Measurements from ENCODE around the gene AKR1B1. TPM values are rescaled to one million over a fixed set of nuclear protein-coding genes. Genes with fewer than 3 reads are reported as not detected.

The AKR1B1 gene
- total and polyA plus RNA-seq, 2 of the 4 experiments (the other 2 are of a cell fraction): 90.9 to 201 TPM

GRCh38 chr7:134400859-134401258 is 58.0 kb downstream of the AKR1B1 start:
- ATAC-seq (ENCODE audit: low read depth) (no peak), DNase-seq (no peak)
- Histone ChIP-seq H2BK15ac (ENCODE audit: low read depth, low read length) (no peak overlapping the region), H3K23ac (ENCODE audit: low read depth, low read length) (no peak overlapping the region), H3K9ac (ENCODE audit: low read depth, low read length) (no peak overlapping the region), H3K14ac (replicated peaks; ENCODE audit: low read depth, low read length) (no peak overlapping the region), H3K18ac (ENCODE audit: low read depth, low read length) (no peak overlapping the region), H2BK20ac (ENCODE audit: low read depth, low read length) (no peak overlapping the region), H3K36me3 (ENCODE audit: control insufficient read depth, insufficient read depth, low read length) (no peaks in the 10 kb centered on the region), H3K9me3 (ENCODE audit: control insufficient read depth, insufficient read depth, low read length) (no peaks in the 10 kb centered on the region), H3K9me1 (ENCODE audit: insufficient read depth, low read length) (no peaks in the 10 kb centered on the region), H3K4me2 (ENCODE audit: low read depth, low read length) (no peak overlapping the region), H3K79me1 (ENCODE audit: low read depth in 1 of 2, low read length in 2 of 2) (no peaks in the 10 kb centered on the region), H3K27ac (ENCODE audit: insufficient read depth, low read length) (no peak overlapping the region), H4K5ac (ENCODE audit: low read depth, low read length) (no peak overlapping the region), H3K4me1 (ENCODE audit: control insufficient read depth, insufficient read depth, low read length) (no peaks in the 10 kb centered on the region), H4K91ac (ENCODE audit: insufficient read depth, low read depth, low read length) (no peak overlapping the region), H4K20me1 (ENCODE audit: insufficient read depth, low read length) (no peaks in the 10 kb centered on the region), H4K8ac (ENCODE audit: low read depth in 2 of 2, low read length in 2 of 2) (no peak overlapping the region), H3K4ac (ENCODE audit: low read depth, low read length) (no peak overlapping the region), H2AK9ac (replicated peaks; ENCODE audit: low read depth, low read length, poor library complexity) (no peak overlapping the region), H3K27me3 (ENCODE audit: control insufficient read depth, insufficient read depth, low read length) (peaks cover 8% of the 10 kb centered on the region), H3K4me3 (ENCODE audit: insufficient read depth, low read depth, low read length) (no peak overlapping the region), H2BK120ac (ENCODE audit: low read depth, low read length) (no peak overlapping the region), H2AK5ac (ENCODE audit: low read depth, low read length) (no peak overlapping the region), H3K56ac (ENCODE audit: extremely low read depth, insufficient read depth, low read length) (no peak overlapping the region), H2BK5ac (ENCODE audit: low read depth, low read length, poor library complexity, severe bottlenecking) (no peak overlapping the region), H2AFZ (replicated peaks; ENCODE audit: low read length, poor library complexity) (no peak overlapping the region)
- dilution Hi-C loops (cut with HindIII; ENCODE audit: low sequenced_read_pairs, unreplicated experiment) (no loop called here), intact Hi-C loops (cut with micrococcal nuclease) (no loop called here), in situ Hi-C loops (cut with MboI; ENCODE audit: low sequenced_read_pairs) (no loop called here)
- no CpG with 5 or more reads among the region's 2 CpGs for WGBS, 2 experiments (ENCODE audit: extremely low coverage in 2 of 2, insufficient read length in 1 of 2)
- ChIA-PET CTCF (no interaction called here), POLR2A (ENCODE audit: unreplicated experiment) (no interaction called here)
- BruUV-seq (replicated peaks): no TSS peak
- TF ChIP-seq MXI1 (IDR thresholded peaks at IDR 0.05; ENCODE audit: borderline replicate concordance, low read depth, low read length) (no peak), POLR2A (IDR thresholded peaks at IDR 0.05; ENCODE audit: low read depth, low read length) (no peak), NFE2L2 (IDR thresholded peaks at IDR 0.05; ENCODE audit: low read depth, low read length) (no peak), FOS (IDR thresholded peaks at IDR 0.05; ENCODE audit: low read depth, low read length) (no peak), RCOR1 (IDR thresholded peaks at IDR 0.05; ENCODE audit: insufficient replicate concordance, low read length) (no peak), MAZ (IDR thresholded peaks at IDR 0.05; ENCODE audit: borderline replicate concordance, low read depth, low read length) (no peak), SMC3 (IDR thresholded peaks at IDR 0.05; ENCODE audit: low read depth, low read length) (no peak), CEBPB (IDR thresholded peaks at IDR 0.05; ENCODE audit: low read depth, low read length) (no peak)
- TF ChIP-seq, protein P1, sequence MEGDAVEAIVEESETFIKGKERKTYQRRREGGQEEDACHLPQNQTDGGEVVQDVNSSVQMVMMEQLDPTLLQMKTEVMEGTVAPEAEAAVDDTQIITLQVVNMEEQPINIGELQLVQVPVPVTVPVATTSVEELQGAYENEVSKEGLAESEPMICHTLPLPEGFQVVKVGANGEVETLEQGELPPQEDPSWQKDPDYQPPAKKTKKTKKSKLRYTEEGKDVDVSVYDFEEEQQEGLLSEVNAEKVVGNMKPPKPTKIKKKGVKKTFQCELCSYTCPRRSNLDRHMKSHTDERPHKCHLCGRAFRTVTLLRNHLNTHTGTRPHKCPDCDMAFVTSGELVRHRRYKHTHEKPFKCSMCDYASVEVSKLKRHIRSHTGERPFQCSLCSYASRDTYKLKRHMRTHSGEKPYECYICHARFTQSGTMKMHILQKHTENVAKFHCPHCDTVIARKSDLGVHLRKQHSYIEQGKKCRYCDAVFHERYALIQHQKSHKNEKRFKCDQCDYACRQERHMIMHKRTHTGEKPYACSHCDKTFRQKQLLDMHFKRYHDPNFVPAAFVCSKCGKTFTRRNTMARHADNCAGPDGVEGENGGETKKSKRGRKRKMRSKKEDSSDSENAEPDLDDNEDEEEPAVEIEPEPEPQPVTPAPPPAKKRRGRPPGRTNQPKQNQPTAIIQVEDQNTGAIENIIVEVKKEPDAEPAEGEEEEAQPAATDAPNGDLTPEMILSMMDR (conservative IDR thresholded peaks at IDR 0.05; ENCODE audit: low read depth, low read length): no peak
- TF ChIP-seq, protein P2, sequence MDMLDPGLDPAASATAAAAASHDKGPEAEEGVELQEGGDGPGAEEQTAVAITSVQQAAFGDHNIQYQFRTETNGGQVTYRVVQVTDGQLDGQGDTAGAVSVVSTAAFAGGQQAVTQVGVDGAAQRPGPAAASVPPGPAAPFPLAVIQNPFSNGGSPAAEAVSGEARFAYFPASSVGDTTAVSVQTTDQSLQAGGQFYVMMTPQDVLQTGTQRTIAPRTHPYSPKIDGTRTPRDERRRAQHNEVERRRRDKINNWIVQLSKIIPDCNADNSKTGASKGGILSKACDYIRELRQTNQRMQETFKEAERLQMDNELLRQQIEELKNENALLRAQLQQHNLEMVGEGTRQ (IDR thresholded peaks at IDR 0.05; ENCODE audit: low read depth, low read length): no peak

All from IMR-90 (cell line).